Measurements from ENCODE around the gene IPMK.

The IPMK gene

GRCh38 chr10:58267713-58268453, at the start of gene IPMK:
Gene IPMK (minus strand): TSS chr10:58267894. CDS start chr10:58267611, 283 bp downstream.
- peak; percentile 94 for DNase-seq

GRCh38 chr10:58316874-58317273, 49.2 kb upstream of the IPMK start:
- no peak for DNase-seq

- no peak for DNase-seq
Observed at GRCh38 chr10:58311026-58311425, 43.3 kb upstream of the IPMK start.

GRCh38 chr10:58307676-58308075, 40.0 kb upstream of the IPMK start:
- no peak for DNase-seq

- no peak for DNase-seq
Observed at GRCh38 chr10:58305821-58306220, 38.1 kb upstream of the IPMK start.

- DNase-seq: no peak
Observed at GRCh38 chr10:58304099-58304633, 36.5 kb upstream of the IPMK start.

- DNase-seq: no peak
Observed at GRCh38 chr10:58302254-58302653, 34.6 kb upstream of the IPMK start.

- no peak for DNase-seq
Observed at GRCh38 chr10:58300676-58301075, 33.0 kb upstream of the IPMK start.

- peak; percentile 69 for DNase-seq
Observed at GRCh38 chr10:58299580-58299979, 31.9 kb upstream of the IPMK start.

GRCh38 chr10:58293989-58294388, 26.3 kb upstream of the IPMK start:
- no peak for DNase-seq

GRCh38 chr10:58291538-58292174, 24.0 kb upstream of the IPMK start:
- no peak for DNase-seq

- no peak for DNase-seq
Observed at GRCh38 chr10:58282615-58283014, 14.9 kb upstream of the IPMK start.

GRCh38 chr10:58281092-58281752, 13.5 kb upstream of the IPMK start:
- DNase-seq: no peak

GRCh38 chr10:58280477-58280876, 12.8 kb upstream of the IPMK start:
- no peak for DNase-seq

GRCh38 chr10:58278962-58279307, 11.2 kb upstream of the IPMK start:
- DNase-seq: no peak

GRCh38 chr10:58278274-58278961, 10.7 kb upstream of the IPMK start:
- no peak for DNase-seq

- DNase-seq: no peak
Observed at GRCh38 chr10:58275908-58276307, 8.2 kb upstream of the IPMK start.

- no peak for DNase-seq
Observed at GRCh38 chr10:58275261-58275660, 7.6 kb upstream of the IPMK start.

- DNase-seq: no peak
Observed at GRCh38 chr10:58269782-58270290, 2.1 kb upstream of the IPMK start.

GRCh38 chr10:58268946-58269781, 1.5 kb upstream of the IPMK start, which contains the start of gene CISD1:
Gene CISD1 (plus strand): TSS chr10:58269162. CDS start chr10:58269274, 112 bp downstream.
- peak; percentile 99 for DNase-seq

- no peak for DNase-seq
Observed at GRCh38 chr10:58268454-58268945, 806 bp upstream of the IPMK start.

Data from islet precursor cell (in vitro differentiated cells).